A549 (cell line): ENCODE data around the gene IGF2BP1.

ENCODE experiments used
- PBX3 ChIP-seq: IDR thresholded peaks from 2 replicates; pipeline ENCODE4 v1.6.1; 2012
- PHF8 ChIP-seq: fragments of 200-600 bp; sonication (generic); IDR thresholded peaks from 2 replicates; pipeline ENCODE4 v1.6.1; 2016; ENCODE audit warnings: low read depth, mild to moderate bottlenecking, antibody characterized with exemption, moderate library complexity, borderline replicate concordance
- ZFP36 ChIP-seq: fragments of 450-650 bp; IDR thresholded peaks from 2 replicates; pipeline ENCODE4 v1.6.1; 2014; ENCODE audit warnings: borderline replicate concordance; ENCODE audit not compliant: partially characterized antibody
- TF ChIP-seq, protein P1 (sequence below): fragments of >200 bp; sonication (Bioruptor Twin); formaldehyde crosslinking; IDR thresholded peaks from 3 replicates; pipeline ENCODE4 v1.5.1; 2016
- TF ChIP-seq, protein P2 (sequence below): IDR thresholded peaks from 2 replicates; pipeline ENCODE4 v1.6.1; 2012

- TF ChIP-seq, protein P1, sequence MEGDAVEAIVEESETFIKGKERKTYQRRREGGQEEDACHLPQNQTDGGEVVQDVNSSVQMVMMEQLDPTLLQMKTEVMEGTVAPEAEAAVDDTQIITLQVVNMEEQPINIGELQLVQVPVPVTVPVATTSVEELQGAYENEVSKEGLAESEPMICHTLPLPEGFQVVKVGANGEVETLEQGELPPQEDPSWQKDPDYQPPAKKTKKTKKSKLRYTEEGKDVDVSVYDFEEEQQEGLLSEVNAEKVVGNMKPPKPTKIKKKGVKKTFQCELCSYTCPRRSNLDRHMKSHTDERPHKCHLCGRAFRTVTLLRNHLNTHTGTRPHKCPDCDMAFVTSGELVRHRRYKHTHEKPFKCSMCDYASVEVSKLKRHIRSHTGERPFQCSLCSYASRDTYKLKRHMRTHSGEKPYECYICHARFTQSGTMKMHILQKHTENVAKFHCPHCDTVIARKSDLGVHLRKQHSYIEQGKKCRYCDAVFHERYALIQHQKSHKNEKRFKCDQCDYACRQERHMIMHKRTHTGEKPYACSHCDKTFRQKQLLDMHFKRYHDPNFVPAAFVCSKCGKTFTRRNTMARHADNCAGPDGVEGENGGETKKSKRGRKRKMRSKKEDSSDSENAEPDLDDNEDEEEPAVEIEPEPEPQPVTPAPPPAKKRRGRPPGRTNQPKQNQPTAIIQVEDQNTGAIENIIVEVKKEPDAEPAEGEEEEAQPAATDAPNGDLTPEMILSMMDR: no peak
- TF ChIP-seq PBX3 (no peak), PHF8 (no peak), ZFP36 (no peak)
- TF ChIP-seq, protein P2, sequence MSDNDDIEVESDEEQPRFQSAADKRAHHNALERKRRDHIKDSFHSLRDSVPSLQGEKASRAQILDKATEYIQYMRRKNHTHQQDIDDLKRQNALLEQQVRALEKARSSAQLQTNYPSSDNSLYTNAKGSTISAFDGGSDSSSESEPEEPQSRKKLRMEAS: no peak
Observed at GRCh38 chr17:49071106-49071505, 73.9 kb downstream of the IGF2BP1 start.
